ENCODE results near the gene FZD2. TPM values are rescaled to one million over a fixed set of nuclear protein-coding genes. Genes with fewer than 3 reads are reported as not detected.

FZD2 gene
- total and polyA plus RNA-seq, 2 of the 8 experiments (the other 6 are each of a cell fraction or from before 2014, with no cell fraction given) = 17.6 to 86.7 TPM

GRCh38 chr17:44587339-44587738 is 30.1 kb downstream of the FZD2 start:
- Histone ChIP-seq H2AFZ (ENCODE audit: low read length) (no peak overlapping the region), H3K79me1 (ENCODE audit: low read depth, low read length) (no peaks in the 10 kb centered on the region; the same call in 1 of the 2 replicates), H3K4ac (replicated peaks; ENCODE audit: insufficient read length, low read depth, low read length) (no peak overlapping the region), H3K36me3 (ENCODE audit: control insufficient read depth in 2 of 4, insufficient read depth in 4 of 4, low read length in 3 of 4) (no peaks in the 10 kb centered on the region), H3K18ac (ENCODE audit: extremely low read depth, low read length) (no peak overlapping the region), H3K56ac (replicated peaks; ENCODE audit: insufficient read length, low read depth, low read length) (no peak overlapping the region), H3K4me2 (ENCODE audit: insufficient read depth in 1 of 2, low read depth in 2 of 2, low read length in 2 of 2) (no peak overlapping the region), H2BK15ac (ENCODE audit: low read length) (no peak overlapping the region), H3K9me3 (ENCODE audit: insufficient read depth in 2 of 2, low read depth in 1 of 2, low read length in 1 of 2) (no peaks in the 10 kb centered on the region), H3K4me3 (ENCODE audit: extremely low read depth in 1 of 4, insufficient read depth in 2 of 4, low read depth in 3 of 4, low read length in 4 of 4) (no peak overlapping the region), H3K9ac (replicated peaks in 1 of 4; ENCODE audit: extremely low read depth in 1 of 4, low read depth in 3 of 4, low read length in 3 of 4) (no peak overlapping the region), H3K27ac (ENCODE audit: low read depth, low read length) (no peak overlapping the region), H4K20me1 (replicated peaks in 1 of 2; ENCODE audit: control insufficient read depth in 1 of 2, insufficient read depth in 2 of 2, low read length in 2 of 2) (peaks cover 0 to 5% of the 10 kb centered on the region in 2 experiments), H2BK5ac (ENCODE audit: low read depth, low read length) (no peak overlapping the region), H4K8ac (ENCODE audit: extremely low read depth, insufficient read depth, low read length) (no peak overlapping the region), H4K91ac (replicated peaks; ENCODE audit: insufficient read length, low read length) (no peak overlapping the region), H2AK5ac (ENCODE audit: low read depth, low read length) (no peak overlapping the region), H2BK120ac (replicated peaks; ENCODE audit: low read depth, low read length) (no peak overlapping the region), H3K27me3 (replicated peaks in 1 of 4; ENCODE audit: control insufficient read depth in 3 of 4, extremely low read depth in 1 of 4, insufficient read depth in 3 of 4, low read length in 3 of 4) (no peaks in the 10 kb centered on the region), H3K14ac (ENCODE audit: insufficient read length) (no peak overlapping the region), H3K79me2 (ENCODE audit: control insufficient read depth in 1 of 2, insufficient read depth in 2 of 2, low read length in 2 of 2) (no peaks in the 10 kb centered on the region), H4K5ac (ENCODE audit: insufficient read length, low read depth, low read length) (no peak overlapping the region), H2BK20ac (ENCODE audit: low read length) (no peak overlapping the region), H3K23me2 (ENCODE audit: low read depth, low read length) (peaks cover 11% of the 10 kb centered on the region; the same call in 1 of the 2 replicates), H3K4me1 (replicated peaks in 1 of 4; ENCODE audit: control insufficient read depth in 3 of 4, insufficient read depth in 4 of 4, low read length in 3 of 4) (no peaks in the 10 kb centered on the region; a peak in 2 of 7 replicates), H3K23ac (ENCODE audit: insufficient read length) (no peak overlapping the region), H2BK12ac (ENCODE audit: low read depth, low read length) (no peak overlapping the region)
- no peak for FAIRE-seq
- CTCF ChIA-PET (ENCODE audit: partially characterized antibody) = interaction anchor here (0.8 to 1.4 kb wide), 4 partner anchors 17 to 54 kb away, joined by 3 to 5 read pairs (median 4); no protein-coding TSS in a partner anchor
- DNase-seq (ENCODE audit: low read depth in 1 of 2, low spot score in 2 of 2) = no peak
- POLR2A ChIA-PET (ENCODE audit: partially characterized antibody) = interaction anchor here (0.9 to 1.3 kb wide), 2 partner anchors 21 to 42 kb away, joined by 3 read pairs; no protein-coding TSS in a partner anchor
- 80% methylated on average over 2 of the region's 2 CpGs; no CpG with 5 or more reads in 1 of the 2 experiments for WGBS, 2 experiments (ENCODE audit: extremely low coverage in 1 of 2, insufficient coverage in 1 of 2, insufficient read length in 1 of 2, insufficient replicate concordance in 2 of 2, low coverage in 1 of 2, low lambda C conversion rate in 2 of 2, missing lambda C conversion rate in 1 of 2)
- no peak for TF ChIP-seq JUN (IDR thresholded peaks at IDR 0.05; ENCODE audit: low read depth, low read length)

Data from H1 (cell line).